GM23338 (cell line): ENCODE data around the gene LRBA. TPM values are rescaled to one million over a fixed set of nuclear protein-coding genes. Genes with fewer than 3 reads are reported as not detected.

Experiments
- ATAC-seq: fragments of 200-7000 bp; cut with Tn5 transposase; 3 replicates; pipeline ENCODE4 v1.9.1; 2020
- DNase-seq: peaks from one replicate; pipeline ENCODE4 v3.0.0-alpha.2; 2015; ENCODE audit warnings: low spot score
- H2AFZ ChIP-seq: fragments of 200-600 bp; sonication (generic); 2 replicates; pipeline ENCODE4 v1.8.0; 2016; ENCODE audit warnings: antibody characterized with exemption, mild to moderate bottlenecking, moderate library complexity
- H3F3A ChIP-seq: fragments of 200-600 bp; sonication (generic); replicated peaks from 2 replicates; pipeline ENCODE4 v1.8.0; 2017; ENCODE audit warnings: antibody characterized with exemption, mixed run types, low read depth
- H3K27ac ChIP-seq: fragments of 200-600 bp; sonication (generic); 2 replicates; pipeline ENCODE4 v1.6.1; 2016; ENCODE audit warnings: low read depth
- H3K27me3 ChIP-seq: fragments of 200-600 bp; sonication (generic); 2 replicates; pipeline ENCODE4 v1.8.0; 2016; ENCODE audit warnings: mild to moderate bottlenecking, mixed run types, moderate library complexity; ENCODE audit not compliant: insufficient read depth
- H3K36me3 ChIP-seq: fragments of 200-600 bp; sonication (generic); 2 replicates; pipeline ENCODE4 v1.8.0; 2016; ENCODE audit warnings: mild to moderate bottlenecking; ENCODE audit not compliant: insufficient read depth
- H3K4me1 ChIP-seq: fragments of 200-600 bp; sonication (generic); 2 replicates; pipeline ENCODE4 v1.8.0; 2016; ENCODE audit warnings: mild to moderate bottlenecking, moderate library complexity; ENCODE audit not compliant: insufficient read depth
- H3K4me2 ChIP-seq: fragments of 200-600 bp; sonication (generic); 2 replicates; pipeline ENCODE4 v1.7.1; 2017; ENCODE audit warnings: mixed run types
- H3K4me3 ChIP-seq: fragments of 200-600 bp; sonication (generic); 2 replicates; pipeline ENCODE4 v1.6.1; 2016; ENCODE audit warnings: mixed run types
- H3K79me2 ChIP-seq: fragments of 200-600 bp; sonication (generic); replicated peaks from 2 replicates; pipeline ENCODE4 v1.8.0; 2017; ENCODE audit warnings: mild to moderate bottlenecking; ENCODE audit not compliant: insufficient read depth
- H3K9me2 ChIP-seq: fragments of 200-600 bp; sonication (generic); 2 replicates; pipeline ENCODE4 v1.8.0; 2017; ENCODE audit not compliant: insufficient read depth
- H4K20me1 ChIP-seq: fragments of 200-600 bp; sonication (generic); replicated peaks from 2 replicates; pipeline ENCODE4 v1.8.0; 2017; ENCODE audit warnings: mild to moderate bottlenecking; ENCODE audit not compliant: insufficient read depth
- H3K27ac Mint-ChIP-seq: 2 replicates; pipeline ENCODE4 v1.8.0; 2020; ENCODE audit warnings: inconsistent platforms, mild to moderate bottlenecking, moderate library complexity, mixed read lengths
- H3K27me3 Mint-ChIP-seq: 3 replicates; pipeline ENCODE4 v1.8.0; 2022; ENCODE audit warnings: low read depth, mild to moderate bottlenecking, moderate library complexity, mixed read lengths, inconsistent platforms; ENCODE audit not compliant: insufficient read depth, poor library complexity
- H3K36me3 Mint-ChIP-seq: 3 replicates; pipeline ENCODE4 v1.8.0; 2021; ENCODE audit warnings: low read depth, mild to moderate bottlenecking, inconsistent platforms, moderate library complexity, mixed read lengths
- H3K4me1 Mint-ChIP-seq: 3 replicates; pipeline ENCODE4 v1.8.0; 2020; ENCODE audit warnings: mild to moderate bottlenecking, inconsistent platforms, mixed read lengths
- H3K4me3 Mint-ChIP-seq: 3 replicates; pipeline ENCODE4 v1.8.0; 2021; ENCODE audit warnings: moderate library complexity, mild to moderate bottlenecking, inconsistent platforms, mixed read lengths
- H3K9me3 Mint-ChIP-seq: 3 replicates; pipeline ENCODE4 v1.8.0; 2020; ENCODE audit warnings: moderate library complexity, mild to moderate bottlenecking, inconsistent platforms, mixed read lengths
- CREB1 ChIP-seq: fragments of 250-450 bp; sonication (Bioruptor Pico); IDR thresholded peaks from 2 replicates; pipeline ENCODE4 v1.5.0; 2020; ENCODE audit warnings: low read depth, mild to moderate bottlenecking, moderate library complexity
- CTCF ChIP-seq, 2 experiments: fragments of 200-600 bp in 1 of 2; sonication (generic) in 1 of 2; conservative IDR thresholded peaks; 2 replicates each; pipeline versions ENCODE4 v1.5.1 to v1.6.1; 2016 to 2017; ENCODE audit warnings: antibody characterized with exemption in 2 of 2, low read depth in 2 of 2, mild to moderate bottlenecking in 2 of 2, moderate library complexity in 1 of 2
- EZH2 ChIP-seq: fragments of 200-600 bp; sonication (generic); IDR thresholded peaks from one replicate; pipeline ENCODE4 v1.8.0; 2017; ENCODE audit warnings: antibody characterized with exemption, mild to moderate bottlenecking, low read depth; ENCODE audit not compliant: unreplicated experiment
- EZH2phosphoT487 ChIP-seq: fragments of 200-600 bp; sonication (generic); IDR thresholded peaks from one replicate; pipeline ENCODE4 v1.8.1; 2018; ENCODE audit warnings: antibody characterized with exemption; ENCODE audit not compliant: unreplicated experiment
- JUNB ChIP-seq: IDR thresholded peaks from one replicate; pipeline ENCODE4 v1.6.1; 2016; ENCODE audit warnings: antibody characterized with exemption; ENCODE audit not compliant: unreplicated experiment
- NANOG ChIP-seq: IDR thresholded peaks from 2 replicates; pipeline ENCODE4 v1.6.1; 2016; ENCODE audit warnings: antibody characterized with exemption, borderline replicate concordance
- ZNF114 ChIP-seq: fragments of 250-450 bp; sonication (Bioruptor Pico); IDR thresholded peaks from 2 replicates; pipeline ENCODE4 v1.5.0; 2020; ENCODE audit warnings: mild to moderate bottlenecking, moderate library complexity
- ZNF331 ChIP-seq: fragments of 250-450 bp; sonication (Bioruptor Pico); IDR thresholded peaks from 2 replicates; pipeline ENCODE4 v1.5.0; 2020; ENCODE audit warnings: low read depth, mild to moderate bottlenecking, moderate library complexity
- polyA plus RNA-seq: library from polyadenylated mRNA; unstranded; fragments of >200 nt; fragmentation: Nextera tagmentation; extraction: Ambion mirVana; gene quantifications from 2 replicates; pipeline ENCODE4 v1.2.1, GENCODE V29; 2016
- total RNA-seq: library from RNA; depleted of rRNA; stranded (reverse); fragments of >200 nt; shearing (Covaris generic); gene quantifications from 2 replicates; pipeline ENCODE4 v1.2.3, GENCODE V29; 2014
- TF ChIP-seq, protein P1 (sequence below): fragments of 250-450 bp; sonication (Bioruptor Pico); IDR thresholded peaks from 2 replicates; pipeline ENCODE4 v1.5.0; 2020; ENCODE audit warnings: mild to moderate bottlenecking, moderate library complexity
- TF ChIP-seq, protein P2 (sequence below): IDR thresholded peaks from one replicate; pipeline ENCODE4 v1.6.1; 2018; ENCODE audit warnings: antibody characterized with exemption; ENCODE audit not compliant: unreplicated experiment

The LRBA gene
- total and polyA plus RNA-seq, 2 experiments from 2014 or later: 23.3 to 126 TPM

DNA sequence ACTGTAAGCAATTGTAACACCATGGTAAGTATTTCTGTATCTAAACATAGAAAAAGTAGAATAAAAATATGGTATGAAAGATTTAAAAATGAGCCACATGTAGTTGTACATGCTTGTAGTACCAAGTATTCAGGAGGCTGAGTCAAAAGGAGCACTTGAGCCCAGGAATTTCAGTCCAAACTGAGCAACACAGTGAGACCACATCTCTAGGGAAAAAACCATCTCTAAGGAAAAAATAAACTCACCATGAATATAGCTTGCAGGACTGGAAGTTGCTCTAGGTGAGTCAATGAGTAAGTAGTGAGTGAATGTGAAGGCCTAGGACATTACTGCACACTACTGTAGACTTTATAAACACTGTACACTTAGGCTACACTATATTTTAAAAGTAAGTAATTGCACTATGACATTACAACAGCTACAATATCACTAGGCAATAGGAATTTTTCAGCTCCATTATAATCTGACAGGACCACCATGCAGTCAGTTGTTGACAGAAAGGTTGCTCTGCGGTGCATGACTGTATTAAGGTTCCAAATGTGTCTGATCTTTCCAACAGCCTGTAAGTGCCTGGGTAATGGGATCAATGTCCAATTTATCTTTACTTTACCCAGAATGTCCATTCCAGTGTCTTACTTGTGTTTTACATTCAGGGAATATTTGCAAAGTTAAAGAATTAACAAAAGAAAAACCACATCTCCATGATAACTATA is 28.9 kb upstream of the LRBA start:
- Mint-ChIP-seq H3K9me3 (no peaks in the 10 kb centered on the region), H3K36me3 (peaks cover 18% of the 10 kb centered on the region), H3K4me1 (peaks cover 14% of the 10 kb centered on the region), H3K27me3 (no peaks in the 10 kb centered on the region), H3K27ac (no peak overlapping the region), H3K4me3 (no peak overlapping the region)
- peaks cover 16% of the 10 kb centered on the region for H3K4me1 ChIP-seq
- H3K9me2 ChIP-seq: no peaks in the 10 kb centered on the region
- no peaks in the 10 kb centered on the region for H3K36me3 ChIP-seq
- ATAC-seq: no peak
- H3K79me2 ChIP-seq: peaks cover 42% of the 10 kb centered on the region
- H3K27ac ChIP-seq: no peak overlapping the region
- no peaks in the 10 kb centered on the region for H3K27me3 ChIP-seq
- no peak overlapping the region for H3K4me2 ChIP-seq
- H2AFZ ChIP-seq: no peak overlapping the region
- H3F3A ChIP-seq: no peaks in the 10 kb centered on the region
- no peak for TF ChIP-seq CTCF (conservative IDR thresholded peaks at IDR 0.05; ENCODE audit: low read depth in 2 of 2)
- no peak for TF ChIP-seq JUNB
- no peak for TF ChIP-seq ZNF114 (CRISPR knock-in tag)
- no peak for TF ChIP-seq ZNF331
- TF ChIP-seq EZH2: no peak
- no peak for TF ChIP-seq CREB1 (CRISPR knock-in tag)
- TF ChIP-seq NANOG: no peak
- TF ChIP-seq, protein P1, sequence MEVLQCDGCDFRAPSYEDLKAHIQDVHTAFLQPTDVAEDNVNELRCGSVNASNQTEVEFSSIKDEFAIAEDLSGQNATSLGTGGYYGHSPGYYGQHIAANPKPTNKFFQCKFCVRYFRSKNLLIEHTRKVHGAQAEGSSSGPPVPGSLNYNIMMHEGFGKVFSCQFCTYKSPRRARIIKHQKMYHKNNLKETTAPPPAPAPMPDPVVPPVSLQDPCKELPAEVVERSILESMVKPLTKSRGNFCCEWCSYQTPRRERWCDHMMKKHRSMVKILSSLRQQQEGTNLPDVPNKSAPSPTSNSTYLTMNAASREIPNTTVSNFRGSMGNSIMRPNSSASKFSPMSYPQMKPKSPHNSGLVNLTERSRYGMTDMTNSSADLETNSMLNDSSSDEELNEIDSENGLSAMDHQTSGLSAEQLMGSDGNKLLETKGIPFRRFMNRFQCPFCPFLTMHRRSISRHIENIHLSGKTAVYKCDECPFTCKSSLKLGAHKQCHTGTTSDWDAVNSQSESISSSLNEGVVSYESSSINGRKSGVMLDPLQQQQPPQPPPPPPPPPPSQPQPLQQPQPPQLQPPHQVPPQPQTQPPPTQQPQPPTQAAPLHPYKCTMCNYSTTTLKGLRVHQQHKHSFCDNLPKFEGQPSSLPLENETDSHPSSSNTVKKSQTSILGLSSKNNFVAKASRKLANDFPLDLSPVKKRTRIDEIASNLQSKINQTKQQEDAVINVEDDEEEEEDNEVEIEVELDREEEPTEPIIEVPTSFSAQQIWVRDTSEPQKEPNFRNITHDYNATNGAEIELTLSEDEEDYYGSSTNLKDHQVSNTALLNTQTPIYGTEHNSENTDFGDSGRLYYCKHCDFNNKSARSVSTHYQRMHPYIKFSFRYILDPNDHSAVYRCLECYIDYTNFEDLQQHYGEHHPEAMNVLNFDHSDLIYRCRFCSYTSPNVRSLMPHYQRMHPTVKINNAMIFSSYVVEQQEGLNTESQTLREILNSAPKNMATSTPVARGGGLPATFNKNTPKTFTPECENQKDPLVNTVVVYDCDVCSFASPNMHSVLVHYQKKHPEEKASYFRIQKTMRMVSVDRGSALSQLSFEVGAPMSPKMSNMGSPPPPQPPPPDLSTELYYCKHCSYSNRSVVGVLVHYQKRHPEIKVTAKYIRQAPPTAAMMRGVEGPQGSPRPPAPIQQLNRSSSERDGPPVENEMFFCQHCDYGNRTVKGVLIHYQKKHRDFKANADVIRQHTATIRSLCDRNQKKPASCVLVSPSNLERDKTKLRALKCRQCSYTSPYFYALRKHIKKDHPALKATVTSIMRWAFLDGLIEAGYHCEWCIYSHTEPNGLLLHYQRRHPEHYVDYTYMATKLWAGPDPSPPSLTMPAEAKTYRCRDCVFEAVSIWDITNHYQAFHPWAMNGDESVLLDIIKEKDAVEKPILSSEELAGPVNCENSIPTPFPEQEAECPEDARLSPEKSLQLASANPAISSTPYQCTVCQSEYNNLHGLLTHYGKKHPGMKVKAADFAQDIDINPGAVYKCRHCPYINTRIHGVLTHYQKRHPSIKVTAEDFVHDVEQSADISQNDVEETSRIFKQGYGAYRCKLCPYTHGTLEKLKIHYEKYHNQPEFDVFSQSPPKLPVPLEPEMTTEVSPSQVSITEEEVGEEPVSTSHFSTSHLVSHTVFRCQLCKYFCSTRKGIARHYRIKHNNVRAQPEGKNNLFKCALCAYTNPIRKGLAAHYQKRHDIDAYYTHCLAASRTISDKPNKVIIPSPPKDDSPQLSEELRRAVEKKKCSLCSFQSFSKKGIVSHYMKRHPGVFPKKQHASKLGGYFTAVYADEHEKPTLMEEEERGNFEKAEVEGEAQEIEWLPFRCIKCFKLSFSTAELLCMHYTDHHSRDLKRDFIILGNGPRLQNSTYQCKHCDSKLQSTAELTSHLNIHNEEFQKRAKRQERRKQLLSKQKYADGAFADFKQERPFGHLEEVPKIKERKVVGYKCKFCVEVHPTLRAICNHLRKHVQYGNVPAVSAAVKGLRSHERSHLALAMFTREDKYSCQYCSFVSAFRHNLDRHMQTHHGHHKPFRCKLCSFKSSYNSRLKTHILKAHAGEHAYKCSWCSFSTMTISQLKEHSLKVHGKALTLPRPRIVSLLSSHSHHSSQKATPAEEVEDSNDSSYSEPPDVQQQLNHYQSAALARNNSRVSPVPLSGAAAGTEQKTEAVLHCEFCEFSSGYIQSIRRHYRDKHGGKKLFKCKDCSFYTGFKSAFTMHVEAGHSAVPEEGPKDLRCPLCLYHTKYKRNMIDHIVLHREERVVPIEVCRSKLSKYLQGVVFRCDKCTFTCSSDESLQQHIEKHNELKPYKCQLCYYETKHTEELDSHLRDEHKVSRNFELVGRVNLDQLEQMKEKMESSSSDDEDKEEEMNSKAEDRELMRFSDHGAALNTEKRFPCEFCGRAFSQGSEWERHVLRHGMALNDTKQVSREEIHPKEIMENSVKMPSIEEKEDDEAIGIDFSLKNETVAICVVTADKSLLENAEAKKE (CRISPR knock-in tag): no peak
- TF ChIP-seq, protein P2, sequence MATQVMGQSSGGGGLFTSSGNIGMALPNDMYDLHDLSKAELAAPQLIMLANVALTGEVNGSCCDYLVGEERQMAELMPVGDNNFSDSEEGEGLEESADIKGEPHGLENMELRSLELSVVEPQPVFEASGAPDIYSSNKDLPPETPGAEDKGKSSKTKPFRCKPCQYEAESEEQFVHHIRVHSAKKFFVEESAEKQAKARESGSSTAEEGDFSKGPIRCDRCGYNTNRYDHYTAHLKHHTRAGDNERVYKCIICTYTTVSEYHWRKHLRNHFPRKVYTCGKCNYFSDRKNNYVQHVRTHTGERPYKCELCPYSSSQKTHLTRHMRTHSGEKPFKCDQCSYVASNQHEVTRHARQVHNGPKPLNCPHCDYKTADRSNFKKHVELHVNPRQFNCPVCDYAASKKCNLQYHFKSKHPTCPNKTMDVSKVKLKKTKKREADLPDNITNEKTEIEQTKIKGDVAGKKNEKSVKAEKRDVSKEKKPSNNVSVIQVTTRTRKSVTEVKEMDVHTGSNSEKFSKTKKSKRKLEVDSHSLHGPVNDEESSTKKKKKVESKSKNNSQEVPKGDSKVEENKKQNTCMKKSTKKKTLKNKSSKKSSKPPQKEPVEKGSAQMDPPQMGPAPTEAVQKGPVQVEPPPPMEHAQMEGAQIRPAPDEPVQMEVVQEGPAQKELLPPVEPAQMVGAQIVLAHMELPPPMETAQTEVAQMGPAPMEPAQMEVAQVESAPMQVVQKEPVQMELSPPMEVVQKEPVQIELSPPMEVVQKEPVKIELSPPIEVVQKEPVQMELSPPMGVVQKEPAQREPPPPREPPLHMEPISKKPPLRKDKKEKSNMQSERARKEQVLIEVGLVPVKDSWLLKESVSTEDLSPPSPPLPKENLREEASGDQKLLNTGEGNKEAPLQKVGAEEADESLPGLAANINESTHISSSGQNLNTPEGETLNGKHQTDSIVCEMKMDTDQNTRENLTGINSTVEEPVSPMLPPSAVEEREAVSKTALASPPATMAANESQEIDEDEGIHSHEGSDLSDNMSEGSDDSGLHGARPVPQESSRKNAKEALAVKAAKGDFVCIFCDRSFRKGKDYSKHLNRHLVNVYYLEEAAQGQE: no peak
- no peak for TF ChIP-seq EZH2phosphoT487
- no peaks in the 10 kb centered on the region for H4K20me1 ChIP-seq
- H3K4me3 ChIP-seq: no peak overlapping the region
- DNase-seq: no peak
